NCI-H524 (cell line): ENCODE data around the gene FNDC3B.
"Not testable (repeated sequence)": the region's sequence is repeated elsewhere in the genome, so short reads cannot be mapped to it uniquely, and the experiment has no call there.

ENCODE experiments used
- DNase-seq, 2 experiments: peaks; one replicate each; lab custom pipeline; 2025; lab: John Stamatoyannopoulos, UW

Gene FNDC3B

DNA sequence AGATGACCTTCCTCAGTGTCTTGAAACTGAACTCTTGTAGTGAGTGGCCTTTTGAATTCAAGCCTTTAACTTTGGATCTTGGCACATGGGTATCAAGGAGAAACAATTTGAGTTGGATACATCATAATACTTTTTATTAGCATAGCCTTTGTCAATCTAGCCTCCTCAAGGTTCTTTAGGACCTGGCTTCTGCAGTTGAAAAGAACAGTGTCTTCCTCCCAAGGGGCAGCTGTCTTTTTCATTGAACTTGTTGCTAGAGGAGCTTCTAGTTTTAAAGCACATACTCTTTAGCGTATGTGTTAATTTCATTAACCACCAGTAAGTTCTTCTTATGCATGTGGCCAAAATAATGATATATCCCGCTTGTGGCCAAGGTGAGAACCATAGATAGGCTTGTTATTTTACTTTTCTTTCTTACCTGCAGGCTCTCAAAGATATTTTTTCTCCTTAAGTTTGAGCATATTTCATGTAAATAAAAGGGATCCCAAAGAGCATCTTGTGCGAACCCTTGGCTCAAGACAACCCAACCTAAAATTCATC lies 325.7 kb downstream of the FNDC3B start:
- DNase-seq, result no peak

DNA sequence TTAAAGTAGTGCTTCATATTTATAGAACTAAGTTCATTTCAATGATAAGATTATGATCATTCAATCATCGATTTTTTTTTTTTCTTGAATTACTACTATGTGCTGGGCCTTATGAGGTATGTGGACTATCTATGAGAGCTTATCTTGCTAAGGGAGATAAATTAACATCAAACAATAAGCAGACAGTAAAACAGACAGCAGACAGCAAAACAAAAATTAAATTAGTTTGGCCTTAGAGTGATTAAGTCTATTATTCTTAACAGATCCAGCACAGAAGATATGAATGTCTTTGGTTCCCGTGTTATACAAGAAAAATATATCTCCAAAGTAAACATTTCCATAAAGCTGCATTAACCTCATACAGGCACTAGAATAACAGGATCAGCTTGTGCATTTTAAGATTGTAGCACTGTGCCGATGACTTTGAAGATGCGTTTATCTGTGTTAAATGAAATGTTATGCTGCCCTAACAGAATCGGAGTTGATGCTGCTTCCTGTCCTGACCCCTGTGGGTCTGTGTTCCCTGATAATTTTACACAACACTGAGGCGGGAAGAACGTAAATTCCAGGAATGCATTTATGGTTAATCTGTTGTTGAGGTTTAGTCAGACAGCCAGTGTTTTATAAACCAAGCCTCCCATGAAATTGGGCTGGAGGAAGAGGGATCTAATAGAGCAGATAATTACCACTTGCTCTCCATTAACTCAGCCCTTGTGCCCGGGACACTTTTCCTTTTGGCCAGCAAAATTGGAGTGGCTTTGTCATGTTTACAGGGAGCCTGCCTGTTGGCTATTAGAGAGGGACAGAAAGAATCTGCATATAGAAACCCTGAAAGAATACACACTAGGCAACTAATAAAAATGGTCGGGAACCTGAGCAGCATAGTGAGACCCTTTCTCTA lies 328.1 kb downstream of the FNDC3B start:
- no peak for DNase-seq

DNA sequence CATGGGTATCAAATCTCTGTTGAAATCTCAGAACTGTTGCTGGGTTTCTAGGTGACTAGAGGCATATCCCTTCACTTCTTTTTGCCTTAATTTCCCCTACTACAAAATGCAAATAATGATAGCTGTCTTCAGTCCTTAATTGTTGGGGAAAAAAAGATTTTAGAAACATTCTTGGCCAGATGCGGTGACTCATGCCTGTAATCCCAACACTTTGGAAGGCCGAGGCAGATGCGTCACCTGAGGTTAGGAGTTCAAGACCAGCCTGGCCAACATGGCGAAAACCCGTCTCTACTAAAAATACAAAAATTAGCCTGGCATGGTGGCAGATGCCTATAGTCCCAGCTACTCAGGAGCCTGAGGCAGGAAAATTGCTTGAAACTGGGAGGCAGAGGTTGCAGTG lies 329.2 kb downstream of the FNDC3B start:
- DNase-seq, result not testable (repeated sequence)

DNA sequence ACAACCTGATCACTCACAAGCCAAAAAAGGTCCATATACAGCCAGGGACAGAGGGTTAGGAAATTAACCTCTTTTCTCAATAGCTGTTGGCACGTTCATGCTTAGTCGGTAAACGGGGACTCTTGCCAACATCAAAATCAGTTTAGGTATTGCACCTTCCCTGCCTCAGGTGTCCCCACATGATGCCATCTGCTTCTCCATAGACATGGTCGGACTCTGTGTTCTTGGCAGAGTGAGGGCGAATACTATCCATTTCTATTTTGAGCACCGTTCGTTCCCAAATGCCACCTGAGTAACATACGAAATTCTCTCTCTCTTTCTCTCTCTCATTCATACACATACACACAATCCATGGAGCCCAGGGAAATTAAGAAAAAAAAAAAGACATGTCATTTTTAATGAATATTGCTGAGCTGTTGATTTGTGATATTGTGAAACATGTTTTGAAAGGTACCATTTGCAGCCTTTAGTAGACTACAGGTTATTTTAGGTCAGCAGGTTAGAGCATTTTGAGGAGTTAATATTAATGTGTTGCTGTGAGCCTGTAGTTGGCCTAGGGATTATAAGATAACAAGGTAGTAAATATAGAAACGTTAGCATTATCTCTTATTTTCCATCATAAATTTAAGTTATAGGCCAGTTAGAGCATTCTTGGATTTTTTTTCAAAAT lies 330.3 kb downstream of the FNDC3B start:
- no peak for DNase-seq

DNA sequence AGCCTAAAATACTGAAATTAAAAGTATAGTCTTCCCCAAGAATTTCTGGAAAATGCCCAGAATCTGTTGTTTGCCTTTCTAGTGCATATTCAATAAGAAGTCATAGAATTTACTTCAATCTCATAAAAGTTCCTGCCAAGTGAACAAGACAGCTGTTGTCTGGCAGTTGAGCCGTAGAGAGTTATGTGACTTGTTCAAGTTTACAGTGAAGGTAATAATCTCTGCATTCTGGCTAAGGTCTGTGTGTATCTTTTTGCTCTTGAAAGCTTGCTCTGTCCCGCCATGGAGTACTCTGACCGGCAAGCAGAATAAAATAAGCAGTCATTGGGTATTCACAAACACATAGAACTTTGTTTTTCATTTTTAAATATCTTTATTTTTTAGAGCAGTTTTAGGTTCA lies 331.0 kb downstream of the FNDC3B start:
- DNase-seq, result no peak

DNA sequence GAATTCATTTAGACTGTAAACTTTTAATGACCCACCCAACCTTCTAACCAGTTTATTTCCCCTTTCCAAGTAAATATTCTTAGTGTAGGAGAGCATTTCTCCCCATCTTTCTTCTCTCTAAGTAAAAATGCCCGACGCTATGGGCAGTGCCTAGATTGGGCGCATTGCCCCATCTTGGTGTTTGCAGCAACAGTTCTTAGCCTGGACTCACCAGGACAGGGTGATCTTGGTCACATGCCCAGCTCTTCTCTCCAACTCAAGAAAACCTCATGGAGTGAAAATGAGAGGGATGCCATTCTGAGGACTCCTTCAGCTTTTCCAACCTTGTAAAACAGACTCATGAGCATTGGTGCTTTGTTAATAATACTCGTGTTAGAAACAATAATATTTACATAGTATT lies 332.2 kb downstream of the FNDC3B start:
- DNase-seq, result no peak

DNA sequence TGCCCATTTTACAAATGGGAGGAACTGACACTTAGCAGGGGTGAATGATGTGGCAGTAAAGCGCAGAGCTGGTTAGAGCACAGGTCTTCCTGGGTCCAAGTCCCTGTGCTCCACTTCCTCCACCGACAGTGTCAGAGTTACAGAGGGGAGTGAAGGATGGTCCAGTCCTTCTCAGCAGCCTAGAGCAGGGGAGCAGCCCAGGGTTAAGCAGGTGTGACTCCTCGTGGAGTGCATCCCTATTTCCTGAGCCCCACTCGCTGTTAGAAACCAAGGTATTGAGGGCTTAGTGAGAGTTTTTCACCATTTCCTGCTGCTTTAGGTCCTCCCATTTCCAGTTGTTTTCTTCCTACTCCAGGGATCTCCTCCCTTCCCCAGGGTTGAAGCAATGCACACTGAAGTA lies 333.5 kb downstream of the FNDC3B start:
- DNase-seq, result no peak

DNA sequence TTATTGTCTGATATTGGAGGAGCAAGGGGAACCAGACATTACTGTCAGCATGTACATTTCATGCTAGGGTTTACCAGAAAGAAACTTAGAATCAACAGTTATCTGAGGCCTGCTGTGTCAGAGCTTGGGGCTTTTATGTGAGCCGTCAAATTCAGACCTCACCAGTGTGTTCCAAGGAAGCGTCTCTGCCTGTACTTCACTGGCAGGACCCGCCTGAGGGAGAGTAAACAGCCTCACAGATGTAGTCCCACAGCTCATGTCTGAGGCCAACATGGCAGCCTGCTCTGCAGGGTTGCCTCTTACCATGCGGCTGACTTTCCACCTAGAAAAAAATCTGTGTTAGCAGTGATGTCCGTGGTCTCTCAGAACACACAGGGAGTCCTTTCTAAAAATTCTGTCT lies 334.5 kb downstream of the FNDC3B start:
- no peak for DNase-seq

DNA sequence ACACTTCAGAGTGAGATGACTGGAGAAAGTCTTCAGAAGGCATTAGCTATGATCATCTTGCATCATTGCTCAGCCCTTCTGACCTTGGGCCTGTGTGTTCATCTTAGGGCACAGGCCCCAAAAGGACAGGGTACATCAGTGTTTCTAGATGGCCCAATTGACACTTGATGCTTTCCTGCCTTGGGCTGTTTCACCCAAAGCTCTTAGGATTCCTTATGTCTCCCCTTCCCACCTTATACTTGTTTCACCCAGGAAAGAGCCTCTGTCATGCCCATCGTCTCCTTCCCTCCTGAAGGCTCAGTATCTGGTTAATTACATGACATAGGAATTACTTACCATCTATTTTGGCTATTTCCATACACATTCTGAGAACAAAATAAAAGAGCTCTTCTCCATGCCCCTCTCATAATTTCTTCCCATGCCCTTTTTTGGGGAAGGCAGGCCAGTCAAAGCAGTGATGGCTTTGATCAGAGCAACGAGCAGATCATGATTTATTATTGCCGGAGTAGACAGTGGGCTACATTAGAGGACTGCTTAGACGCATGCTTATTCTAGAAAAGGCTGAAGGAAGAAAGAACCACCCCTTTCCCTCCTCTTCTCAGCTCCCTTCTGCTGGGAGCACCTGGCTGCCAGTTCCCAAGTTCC lies 335.9 kb downstream of the FNDC3B start:
- DNase-seq, result no peak

DNA sequence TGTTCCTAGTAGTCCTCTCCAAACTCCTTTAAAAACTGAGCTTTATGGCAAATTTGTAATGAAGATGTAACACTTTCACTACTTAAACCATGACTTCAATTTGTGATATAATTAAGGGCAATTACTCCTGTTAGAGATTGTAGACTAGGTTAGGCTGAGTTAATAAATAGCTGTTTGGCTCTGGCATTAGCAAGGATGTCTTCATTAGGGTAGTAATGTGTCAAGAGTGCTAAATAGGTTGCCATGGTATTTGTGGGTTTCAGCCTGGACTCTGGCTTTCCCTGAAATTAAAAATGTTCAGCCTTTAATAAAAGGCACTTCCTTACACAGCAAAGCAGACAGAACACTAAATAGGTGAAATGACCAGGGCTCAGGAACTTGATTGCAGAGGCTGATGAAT lies 337.0 kb downstream of the FNDC3B start:
- no peak for DNase-seq

DNA sequence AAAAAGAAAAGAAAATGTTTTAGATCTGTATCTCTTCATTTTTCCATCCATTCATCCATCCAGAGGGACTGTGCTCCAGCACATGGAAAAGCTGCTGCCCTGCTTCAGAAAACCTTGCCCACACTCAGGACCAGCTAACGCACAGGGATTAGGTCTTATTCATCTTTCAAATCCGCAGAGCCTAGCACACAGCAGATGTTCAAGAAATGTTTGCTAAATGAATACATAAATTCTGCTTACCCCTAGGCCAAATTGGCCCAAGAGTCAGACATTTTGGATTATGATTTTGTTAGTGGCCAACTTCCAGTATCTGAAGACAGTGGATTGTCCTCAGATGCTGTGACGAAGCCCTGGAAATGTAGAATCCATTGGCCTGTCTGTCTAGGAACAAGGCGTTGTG lies 337.5 kb downstream of the FNDC3B start:
- DNase-seq, result peak in 1 of 2 experiments; percentile 8

DNA sequence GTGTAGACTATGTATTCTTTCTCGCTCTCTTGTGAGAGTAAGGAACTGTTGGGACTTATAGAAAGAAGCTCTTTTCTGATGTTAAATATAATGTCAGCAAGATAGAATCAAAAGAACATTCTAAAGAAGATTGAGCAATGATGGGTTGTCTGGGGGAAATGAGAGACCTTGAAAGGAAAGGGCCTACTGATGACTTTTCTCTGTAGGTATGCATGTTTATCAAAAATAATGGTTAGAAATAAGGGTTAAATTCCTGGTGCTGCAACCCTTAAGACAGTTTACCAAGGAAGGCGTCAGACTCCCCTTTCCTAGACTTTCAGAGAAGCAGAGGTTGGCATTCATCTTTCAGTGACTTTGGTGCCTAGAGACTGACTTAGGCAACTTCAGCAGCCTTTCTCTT lies 339.1 kb downstream of the FNDC3B start:
- no peak for DNase-seq

DNA sequence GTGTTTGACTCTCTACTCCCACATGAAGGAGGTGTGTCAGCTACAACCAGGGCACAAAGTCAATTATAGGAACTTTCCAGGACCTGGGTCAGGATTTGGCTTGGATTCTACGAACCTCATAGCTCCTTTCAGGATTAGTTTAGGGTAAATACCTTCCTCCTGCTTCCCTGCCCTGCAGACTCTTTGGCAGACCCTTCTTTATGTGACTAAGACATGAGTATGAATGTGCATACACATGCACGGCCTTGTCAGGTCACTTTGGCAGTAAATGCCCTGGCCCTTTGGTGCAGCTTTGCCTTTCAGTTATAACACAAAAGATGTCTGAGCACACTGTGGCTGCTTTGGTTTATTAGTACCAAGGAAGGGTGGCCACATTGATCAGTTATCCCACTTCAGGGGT lies 340.0 kb downstream of the FNDC3B start:
- DNase-seq, result no peak

DNA sequence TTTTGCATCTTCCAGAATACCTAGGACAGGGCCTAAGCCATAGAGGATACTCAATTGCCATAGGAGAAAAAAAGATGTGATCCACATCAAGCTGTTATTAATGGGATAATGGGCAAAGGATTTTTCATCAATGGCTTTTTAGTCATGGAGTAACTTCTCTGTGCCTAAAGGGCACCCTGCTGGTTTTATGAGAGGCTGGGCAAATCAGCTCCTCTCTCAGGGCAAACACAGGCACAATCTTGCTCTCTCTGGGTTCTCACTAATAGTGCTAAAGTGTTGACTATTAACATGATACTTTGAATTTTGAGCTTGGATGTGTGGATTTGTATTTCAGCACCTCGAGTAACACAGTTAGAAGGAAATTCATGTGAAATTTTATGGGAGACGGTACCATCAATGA lies 341.3 kb downstream of the FNDC3B start:
- DNase-seq, result no peak

DNA sequence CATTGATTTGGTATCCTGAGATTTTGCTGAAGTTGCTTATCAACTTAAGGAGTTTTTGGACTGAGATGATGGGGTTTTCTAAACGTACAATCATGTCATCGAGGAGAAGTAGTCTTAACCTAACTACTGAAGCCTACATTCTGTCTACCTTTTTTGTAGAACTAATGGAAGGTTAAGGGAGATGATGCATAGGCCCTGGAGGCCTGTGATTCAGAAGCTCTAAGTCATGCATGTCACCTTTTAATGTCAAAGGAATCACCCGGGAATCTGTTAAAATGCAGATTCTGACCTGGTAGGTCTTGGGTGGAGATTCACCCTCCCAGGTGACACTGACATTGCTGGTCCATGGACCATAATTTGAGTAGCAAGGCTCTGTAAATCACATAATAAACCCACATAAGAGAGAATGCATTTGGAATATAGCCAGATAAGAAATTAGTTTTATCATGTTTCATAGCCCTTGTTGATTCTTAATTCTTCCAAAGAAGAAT lies 344.0 kb downstream of the FNDC3B start:
- DNase-seq, result no peak

DNA sequence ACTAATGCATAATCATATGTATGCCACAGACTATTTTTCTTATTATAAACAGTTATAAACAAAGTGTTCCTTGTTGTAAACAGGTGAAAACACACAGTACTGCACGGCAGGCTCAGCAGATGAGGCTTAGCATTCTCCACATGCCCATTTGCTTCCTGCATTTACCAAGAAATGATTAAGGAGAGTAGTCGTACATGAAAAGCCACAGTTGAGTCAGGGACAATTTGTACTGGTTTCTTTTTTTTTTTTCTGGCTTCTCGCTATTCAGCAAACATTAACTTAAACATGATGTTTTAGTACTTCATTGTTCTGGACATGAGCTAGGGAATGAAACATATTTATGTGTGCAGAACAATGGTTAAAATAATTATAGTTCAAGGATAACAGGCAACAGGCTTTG lies 345.5 kb downstream of the FNDC3B start:
- DNase-seq, result no peak

DNA sequence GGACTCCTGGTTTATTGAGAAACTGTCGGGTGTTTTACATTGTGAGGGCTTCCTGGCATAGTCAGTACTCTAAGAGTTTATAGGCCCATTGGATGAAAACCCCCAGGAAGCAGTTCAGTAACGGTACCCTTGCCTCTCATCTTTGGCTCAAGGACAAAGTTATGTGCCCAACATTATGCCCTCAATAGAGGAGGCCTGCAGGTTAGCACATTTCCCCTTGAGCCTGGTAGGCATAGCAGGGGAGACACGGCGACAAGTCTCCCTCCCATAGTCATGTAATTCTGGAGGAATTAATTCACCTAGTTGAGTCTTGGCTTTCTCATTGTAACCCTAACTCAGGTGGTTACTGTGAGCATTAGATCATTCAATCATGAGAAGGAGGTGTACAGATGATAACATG lies 348.4 kb downstream of the FNDC3B start:
- DNase-seq, result no peak

DNA sequence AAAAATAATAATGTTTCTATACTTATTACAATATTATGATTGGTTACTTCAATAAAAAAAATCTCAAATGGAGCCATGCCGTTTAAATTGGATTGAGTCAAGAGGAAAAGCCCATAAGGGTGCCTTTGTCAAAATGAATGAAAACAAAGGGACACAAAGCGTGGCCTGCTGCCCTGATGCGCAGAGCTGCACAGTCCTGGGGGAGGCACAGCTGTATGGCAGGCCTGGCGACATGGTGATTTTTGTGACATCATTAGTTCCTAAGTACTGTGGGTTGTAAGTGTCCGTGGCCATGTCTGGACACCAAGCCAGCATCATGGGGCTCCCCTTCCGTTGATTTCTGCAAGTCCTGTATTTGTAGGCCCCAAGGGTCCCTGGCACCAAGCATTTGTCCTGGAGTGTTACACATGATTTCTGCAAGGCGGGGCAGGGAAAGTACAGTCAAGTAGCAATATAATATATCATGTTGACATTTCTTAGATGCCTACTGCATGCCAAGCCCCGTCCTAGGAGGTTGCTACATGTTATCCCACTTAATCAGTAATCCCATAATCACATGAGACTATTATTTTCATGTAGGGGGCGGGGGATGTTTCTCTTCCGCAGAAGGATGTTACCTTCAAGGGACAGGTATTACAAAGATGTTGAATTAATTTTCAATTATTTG lies 349.2 kb downstream of the FNDC3B start:
- no peak for DNase-seq

DNA sequence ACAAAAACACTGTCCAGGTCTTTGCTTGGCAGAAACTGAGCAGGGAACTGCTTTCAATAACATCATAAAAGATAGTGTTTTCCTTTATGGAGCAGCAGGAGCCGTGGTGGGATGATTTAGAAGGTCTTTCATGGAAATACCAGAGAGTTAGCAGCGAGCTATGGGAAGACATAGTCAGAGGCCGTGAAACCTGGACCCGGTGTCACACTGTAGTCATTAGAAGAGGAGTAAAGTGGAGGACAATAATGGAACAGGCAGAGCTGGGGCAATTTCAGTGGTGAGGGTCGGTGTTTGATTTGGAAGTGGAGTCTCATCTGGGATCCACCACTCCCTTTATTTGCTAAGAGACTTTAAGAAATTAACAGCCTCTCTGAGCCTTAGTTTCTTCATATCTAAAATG lies 351.4 kb downstream of the FNDC3B start:
- no peak for DNase-seq

DNA sequence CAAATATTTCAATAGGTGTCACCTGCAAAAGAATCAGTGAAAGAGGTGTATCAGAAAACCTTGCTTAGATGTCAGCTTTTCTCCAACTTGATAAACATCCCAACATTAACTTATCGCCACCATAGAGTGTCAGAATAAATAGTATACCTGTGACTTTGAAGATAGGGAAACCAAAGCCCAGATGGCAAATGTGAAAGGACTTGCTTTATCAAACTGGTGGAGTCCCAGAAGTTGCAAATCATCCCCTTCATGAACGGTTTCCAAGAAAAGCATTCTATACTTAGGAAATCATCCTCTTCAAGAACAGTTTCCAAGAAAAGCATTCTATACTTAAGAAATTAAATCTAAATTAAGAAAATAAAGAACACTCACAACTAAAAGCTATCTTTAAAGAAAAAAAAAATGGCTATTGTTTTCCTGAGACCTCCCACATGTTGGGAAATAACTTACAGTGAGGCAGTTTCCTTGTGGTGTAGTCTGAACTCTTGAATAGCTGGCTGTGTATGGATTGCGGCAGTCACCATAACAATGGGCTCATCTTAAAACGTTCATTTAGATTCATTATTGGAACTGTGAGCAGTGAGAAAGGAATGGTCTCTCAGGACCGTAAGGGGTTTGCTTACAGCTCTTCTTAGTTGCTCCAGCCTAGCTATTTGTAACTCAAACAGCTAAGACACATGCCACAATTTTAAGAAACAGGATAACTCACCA lies 352.4 kb downstream of the FNDC3B start:
- DNase-seq, result no peak

DNA sequence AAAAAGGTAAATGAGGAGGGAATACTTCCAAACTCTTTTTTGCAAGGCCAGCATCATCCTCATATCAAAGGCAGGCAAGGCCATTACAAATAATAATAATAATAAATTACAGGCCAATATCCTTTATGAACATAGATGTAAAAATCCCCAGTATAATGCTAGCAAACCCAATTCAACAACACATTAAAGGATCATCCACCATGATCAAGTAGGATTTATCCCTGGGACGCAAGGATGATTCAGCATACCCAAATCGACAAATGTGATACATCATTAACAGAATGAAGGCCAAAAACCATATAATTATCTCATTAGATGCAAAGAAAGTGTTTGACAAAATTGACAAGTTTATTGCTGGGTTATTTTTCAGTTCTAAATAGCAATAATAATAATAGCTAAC lies 355.3 kb downstream of the FNDC3B start:
- DNase-seq, result no peak
